Stimulated activated naive CD8-positive, alpha-beta T cell treated with anti-CD3 and anti-CD28 coated beads, Interleukin-15, Interleukin-2, amounts not matched to agents 100 ng/mL and 50 ng/mL, for 24 hours (primary cell): Measurements from ENCODE around the gene SNTG2.

ENCODE experiments used
- H3K27ac Mint-ChIP-seq: one replicate; pipeline ENCODE4 v1.8.0; 2021; ENCODE audit warnings: mild to moderate bottlenecking, mixed read lengths
- H3K27me3 Mint-ChIP-seq: one replicate; pipeline ENCODE4 v1.8.0; 2021; ENCODE audit warnings: mixed read lengths
- H3K36me3 Mint-ChIP-seq: one replicate; pipeline ENCODE4 v1.8.0; 2021; ENCODE audit warnings: low read depth, mixed read lengths
- H3K4me1 Mint-ChIP-seq: one replicate; pipeline ENCODE4 v1.8.0; 2021; ENCODE audit warnings: low read depth, mixed read lengths
- H3K4me3 Mint-ChIP-seq: one replicate; pipeline ENCODE4 v1.8.0; 2021; ENCODE audit warnings: mild to moderate bottlenecking, mixed read lengths
- H3K9me3 Mint-ChIP-seq: one replicate; pipeline ENCODE4 v1.8.0; 2021; ENCODE audit warnings: mixed read lengths

SNTG2 gene

DNA sequence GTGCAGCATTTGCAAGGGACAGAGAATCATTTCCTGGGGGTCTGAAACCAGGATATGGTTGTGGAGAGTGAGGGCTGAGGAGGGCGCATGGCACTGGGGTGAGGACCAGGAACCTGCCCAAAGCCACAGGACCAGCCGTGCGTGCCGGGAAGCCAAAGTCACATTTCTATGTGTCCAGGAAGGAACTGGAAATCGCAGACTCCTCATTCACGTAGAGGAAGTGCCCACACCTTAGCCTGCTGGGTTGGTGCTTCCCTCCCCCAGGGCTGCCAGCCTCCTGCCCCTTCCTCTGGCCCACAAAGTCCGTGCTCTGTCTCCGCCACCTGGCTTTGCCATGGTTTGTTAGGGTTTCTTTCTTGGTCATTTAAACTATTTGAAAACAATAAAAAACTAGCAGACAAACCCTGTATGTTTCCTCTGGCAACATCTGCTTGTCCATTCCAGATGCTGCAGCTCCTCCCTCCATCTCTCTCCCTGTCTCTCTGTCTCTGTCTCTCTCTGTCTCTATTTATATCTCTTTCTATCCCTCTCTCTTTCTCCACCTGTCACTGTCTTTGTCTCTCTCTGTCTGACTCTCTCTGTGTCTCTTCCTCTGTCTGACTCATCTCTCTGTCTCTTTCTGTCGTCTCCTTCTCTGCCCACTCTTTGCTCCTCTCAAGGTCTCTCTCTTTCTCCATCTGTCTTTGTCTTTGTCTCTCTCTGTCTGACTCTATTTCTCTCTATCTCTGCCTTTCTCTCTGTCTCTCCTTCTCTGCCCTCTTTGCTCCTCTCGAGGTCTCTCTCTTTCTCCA lies 299.4 kb downstream of the SNTG2 start:
- no peak overlapping the region for H3K27ac Mint-ChIP-seq
- H3K9me3 Mint-ChIP-seq = no peaks in the 10 kb centered on the region
- no peaks in the 10 kb centered on the region for H3K27me3 Mint-ChIP-seq
- no peaks in the 10 kb centered on the region for H3K36me3 Mint-ChIP-seq
- no peak overlapping the region for H3K4me3 Mint-ChIP-seq
- H3K4me1 Mint-ChIP-seq = peaks cover 12% of the 10 kb centered on the region

DNA sequence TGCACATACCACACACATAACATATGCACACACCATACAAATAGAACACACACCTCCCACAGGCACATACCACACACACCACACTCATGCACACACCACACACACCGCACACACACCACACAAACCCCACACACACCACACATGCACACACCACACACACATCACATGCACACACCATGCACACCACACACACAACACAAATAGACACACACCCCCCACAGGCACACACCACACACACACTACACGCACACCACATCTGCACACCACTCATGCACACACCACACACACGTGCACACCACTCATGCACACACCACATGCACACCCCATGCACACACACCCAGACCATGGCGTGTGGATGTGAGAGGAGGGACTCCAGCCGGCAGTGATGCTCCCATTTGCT lies 300.9 kb downstream of the SNTG2 start:
- H3K27me3 Mint-ChIP-seq = no peaks in the 10 kb centered on the region
- H3K27ac Mint-ChIP-seq = no peak overlapping the region
- no peaks in the 10 kb centered on the region for H3K36me3 Mint-ChIP-seq
- no peaks in the 10 kb centered on the region for H3K9me3 Mint-ChIP-seq
- H3K4me1 Mint-ChIP-seq = peaks cover 12% of the 10 kb centered on the region
- no peak overlapping the region for H3K4me3 Mint-ChIP-seq

DNA sequence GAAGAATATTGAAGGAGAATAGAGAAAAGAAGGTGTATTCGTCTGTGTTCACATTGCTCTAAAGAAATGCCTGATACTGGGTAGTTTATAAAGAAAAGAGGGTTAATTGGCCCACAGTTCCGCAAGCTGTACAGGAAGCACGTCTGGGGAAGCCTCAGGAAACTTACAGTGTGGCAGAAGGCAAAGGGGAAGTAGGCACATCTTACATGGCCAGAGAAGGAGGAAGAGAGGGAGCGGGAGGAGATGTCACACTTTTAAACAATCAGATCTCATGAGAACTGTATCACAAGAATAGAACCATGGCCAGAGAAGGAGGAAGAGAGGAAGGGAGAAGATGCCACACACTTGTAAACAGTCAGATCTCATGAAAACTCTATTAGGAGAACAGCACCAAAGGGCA lies 303.0 kb downstream of the SNTG2 start:
- Mint-ChIP-seq H3K9me3 (no peaks in the 10 kb centered on the region), H3K27ac (no peak overlapping the region), H3K4me1 (peaks cover 12% of the 10 kb centered on the region), H3K27me3 (no peaks in the 10 kb centered on the region), H3K4me3 (no peak overlapping the region), H3K36me3 (no peaks in the 10 kb centered on the region)

DNA sequence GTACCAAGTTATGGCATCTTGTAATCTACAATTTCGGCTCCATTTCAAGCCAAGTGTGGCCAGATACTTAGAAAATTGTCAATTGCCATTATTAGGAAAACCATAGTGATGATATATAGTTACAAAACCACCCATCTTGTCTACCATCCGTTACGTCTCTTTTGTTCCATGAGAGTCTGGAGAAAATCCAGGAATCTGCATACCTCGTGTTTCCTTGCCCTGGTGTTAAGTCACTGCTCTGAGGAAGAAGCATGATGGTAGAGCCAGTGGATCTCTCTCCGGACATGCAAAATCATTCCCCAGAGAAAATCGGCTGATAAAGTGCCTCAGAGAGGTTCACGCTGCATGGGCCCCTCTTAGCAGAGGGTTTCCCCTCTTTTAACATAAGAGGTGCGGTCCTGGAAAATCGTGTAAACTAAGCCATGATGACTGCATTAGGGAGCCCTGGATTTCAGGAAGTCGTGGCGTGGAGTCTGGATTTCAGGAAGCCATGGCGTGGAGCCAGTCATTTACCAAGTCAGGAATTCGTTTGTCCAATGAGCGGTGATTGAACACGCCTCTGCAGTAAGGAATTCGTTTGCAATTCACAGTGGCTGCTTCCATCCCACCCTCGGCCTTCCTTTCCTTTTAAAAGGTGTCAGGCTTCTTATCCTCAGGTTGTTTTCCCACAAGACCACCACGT lies 304.2 kb downstream of the SNTG2 start:
- Mint-ChIP-seq H3K9me3 (no peaks in the 10 kb centered on the region), H3K36me3 (no peaks in the 10 kb centered on the region), H3K27me3 (no peaks in the 10 kb centered on the region), H3K27ac (no peak overlapping the region), H3K4me3 (no peak overlapping the region), H3K4me1 (peaks cover 12% of the 10 kb centered on the region)

DNA sequence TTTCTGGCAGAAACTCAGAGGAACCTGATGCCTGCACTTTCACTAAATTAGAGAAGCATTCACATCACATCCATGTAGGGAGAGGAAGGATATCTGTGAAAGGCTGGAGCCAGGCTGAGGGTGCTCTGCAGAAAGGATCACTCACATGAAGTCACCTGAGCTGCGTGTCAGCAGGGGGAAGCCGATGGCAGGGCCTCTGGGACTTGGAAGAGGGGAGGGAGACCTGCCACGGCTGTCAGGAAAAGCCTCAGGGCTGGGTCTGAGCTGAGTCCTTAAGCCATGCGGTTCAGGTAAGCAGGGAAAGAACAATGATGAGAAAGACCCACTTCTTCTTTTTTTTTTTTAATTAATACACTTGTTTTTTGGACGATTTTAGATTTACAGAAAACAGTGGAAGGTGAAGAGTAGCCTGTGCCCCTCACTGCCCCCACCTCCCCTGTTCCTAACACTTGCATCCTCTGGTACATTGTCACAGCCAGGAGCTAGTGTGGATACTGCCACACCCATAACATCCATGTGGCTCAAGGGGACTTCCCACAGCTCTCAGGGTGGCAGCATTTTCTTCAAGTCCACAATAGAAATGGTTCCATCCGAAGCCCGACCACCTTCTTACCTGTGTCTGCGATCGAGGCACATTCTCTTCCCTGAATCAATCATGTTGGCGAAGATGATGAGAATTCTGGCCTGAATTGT lies 306.1 kb downstream of the SNTG2 start:
- Mint-ChIP-seq H3K4me1 (peaks cover 4% of the 10 kb centered on the region), H3K4me3 (no peak overlapping the region), H3K9me3 (no peaks in the 10 kb centered on the region), H3K27ac (no peak overlapping the region), H3K36me3 (no peaks in the 10 kb centered on the region), H3K27me3 (no peaks in the 10 kb centered on the region)

DNA sequence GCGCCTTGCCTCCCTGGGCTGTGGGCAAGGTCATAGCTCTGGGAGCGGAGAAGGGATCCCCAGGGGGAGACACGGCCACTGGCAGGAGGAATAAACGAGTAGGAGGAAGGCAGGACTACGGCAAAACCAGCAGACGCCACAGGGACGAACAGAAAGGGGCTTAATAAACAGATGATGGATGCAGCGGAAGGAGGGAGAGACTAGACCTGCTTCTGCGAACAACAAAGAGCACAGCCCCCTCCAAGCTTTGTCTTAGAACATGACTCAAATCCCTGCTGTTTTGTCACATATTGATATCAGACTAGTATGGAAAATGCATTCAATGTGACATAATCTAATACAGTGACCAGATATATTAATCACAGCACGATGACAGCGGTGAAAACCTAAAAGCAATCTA lies 306.7 kb downstream of the SNTG2 start:
- Mint-ChIP-seq H3K9me3 (no peaks in the 10 kb centered on the region), H3K27ac (no peak overlapping the region), H3K4me3 (no peak overlapping the region), H3K27me3 (no peaks in the 10 kb centered on the region), H3K36me3 (no peaks in the 10 kb centered on the region), H3K4me1 (peaks cover 4% of the 10 kb centered on the region)

DNA sequence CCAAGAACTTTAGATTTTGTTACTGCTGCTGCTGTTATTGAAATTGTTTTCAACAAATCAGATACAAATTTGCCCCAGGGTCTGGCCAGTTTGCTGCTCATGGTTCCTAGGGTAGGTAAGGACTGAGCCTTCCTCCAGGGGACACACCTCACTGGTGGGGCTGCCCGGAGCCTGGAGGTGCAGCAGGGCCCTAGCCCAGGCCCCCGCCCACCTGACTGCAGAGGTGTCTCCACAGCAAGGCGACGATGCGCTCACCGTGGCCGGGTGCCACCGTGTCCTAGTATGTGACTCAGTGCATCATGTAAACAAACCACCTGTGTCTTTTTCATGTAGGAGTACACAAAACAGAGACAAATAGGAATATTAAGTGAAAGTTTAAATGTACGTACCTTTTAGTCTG lies 309.1 kb downstream of the SNTG2 start:
- no peaks in the 10 kb centered on the region for H3K27me3 Mint-ChIP-seq

DNA sequence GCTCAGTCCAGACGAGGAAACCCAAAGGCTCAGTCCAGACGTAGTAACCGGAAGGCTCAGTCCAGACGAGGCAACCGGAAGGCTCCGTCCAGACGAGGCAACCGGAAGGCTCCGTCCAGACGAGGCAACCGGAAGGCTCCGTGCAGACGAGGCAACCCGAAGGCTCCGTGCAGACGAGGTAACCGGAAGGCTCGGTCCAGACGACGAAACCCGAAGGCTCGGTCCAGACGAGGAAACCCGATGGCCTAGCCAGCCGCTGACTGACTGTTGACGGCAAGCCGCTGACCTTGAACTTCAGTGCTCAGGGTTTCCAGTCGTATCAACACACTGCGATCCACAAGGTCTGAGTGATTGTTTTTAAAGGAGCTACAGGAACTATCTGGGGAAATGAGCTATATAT lies 312.0 kb downstream of the SNTG2 start:
- no peaks in the 10 kb centered on the region for H3K36me3 Mint-ChIP-seq
- no peaks in the 10 kb centered on the region for H3K4me1 Mint-ChIP-seq
- H3K27ac Mint-ChIP-seq = no peak overlapping the region
- no peaks in the 10 kb centered on the region for H3K9me3 Mint-ChIP-seq
- no peaks in the 10 kb centered on the region for H3K27me3 Mint-ChIP-seq
- no peak overlapping the region for H3K4me3 Mint-ChIP-seq

More for the DNA sequence above, 309.1 kb downstream of the SNTG2 start:
- Mint-ChIP-seq H3K4me1 (no peaks in the 10 kb centered on the region), H3K36me3 (no peaks in the 10 kb centered on the region), H3K27ac (no peak overlapping the region), H3K4me3 (no peak overlapping the region), H3K9me3 (no peaks in the 10 kb centered on the region)

DNA sequence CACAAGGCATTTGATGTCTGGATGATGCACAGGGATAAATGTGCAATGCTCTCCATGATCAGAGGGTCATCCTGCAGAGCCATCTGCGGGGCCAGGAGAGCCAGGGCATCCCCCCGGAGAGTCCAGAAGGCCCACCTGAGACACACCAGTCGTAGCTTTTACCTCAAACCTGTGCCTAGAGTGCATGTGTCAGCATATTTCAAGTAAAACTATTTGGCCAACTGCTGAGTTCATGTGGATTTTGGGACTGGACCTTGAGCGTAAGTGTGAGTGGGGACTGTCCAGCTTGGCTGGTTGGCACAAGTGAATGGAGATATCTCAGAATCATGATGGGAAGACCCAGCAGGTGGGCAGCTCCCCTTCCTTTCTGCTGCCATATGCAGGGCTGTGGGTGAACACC lies 314.8 kb downstream of the SNTG2 start:
- no peaks in the 10 kb centered on the region for H3K27me3 Mint-ChIP-seq
- H3K27ac Mint-ChIP-seq = no peak overlapping the region
- no peak overlapping the region for H3K4me3 Mint-ChIP-seq
- no peaks in the 10 kb centered on the region for H3K36me3 Mint-ChIP-seq
- no peaks in the 10 kb centered on the region for H3K9me3 Mint-ChIP-seq
- no peaks in the 10 kb centered on the region for H3K4me1 Mint-ChIP-seq

DNA sequence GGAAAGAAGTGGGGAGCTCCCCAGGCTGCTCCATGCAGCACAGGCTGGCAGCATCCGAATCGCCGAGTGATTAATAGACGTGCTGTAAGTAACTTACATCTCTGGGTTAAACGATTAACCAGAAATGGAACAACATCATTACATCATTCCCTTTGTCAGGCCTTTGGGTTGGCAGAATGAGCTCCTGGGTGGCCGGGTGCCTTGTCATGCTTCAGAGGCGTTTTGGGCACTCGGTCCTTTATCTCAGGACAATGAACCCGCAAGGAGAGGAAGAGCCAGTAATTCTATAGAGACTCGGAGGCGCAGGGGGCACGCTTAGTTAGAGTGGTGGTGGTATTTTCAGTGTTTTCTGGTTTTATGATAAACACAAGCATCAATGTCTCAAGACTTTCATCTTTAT lies 315.7 kb downstream of the SNTG2 start:
- no peaks in the 10 kb centered on the region for H3K9me3 Mint-ChIP-seq
- no peaks in the 10 kb centered on the region for H3K36me3 Mint-ChIP-seq
- H3K27me3 Mint-ChIP-seq = no peaks in the 10 kb centered on the region
- no peaks in the 10 kb centered on the region for H3K4me1 Mint-ChIP-seq
- H3K27ac Mint-ChIP-seq = no peak overlapping the region
- no peak overlapping the region for H3K4me3 Mint-ChIP-seq

DNA sequence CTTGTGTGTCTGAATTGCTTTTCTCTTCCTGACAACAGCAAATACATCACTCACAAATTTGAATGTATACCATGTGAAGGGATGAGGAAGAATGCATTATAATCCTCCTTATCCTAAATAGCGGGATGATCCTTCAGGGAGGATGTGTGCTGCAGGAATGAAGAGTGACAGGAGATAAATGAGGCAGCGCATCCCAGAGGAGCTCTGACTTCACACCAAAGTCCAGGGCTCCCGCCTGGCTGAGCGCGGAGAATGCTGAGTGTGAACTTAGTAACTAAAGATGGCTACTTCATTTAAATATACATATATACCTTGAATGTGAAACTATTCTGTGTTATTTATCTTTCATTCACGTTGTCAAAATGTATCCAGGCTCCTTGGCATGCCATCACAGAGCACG lies 317.4 kb downstream of the SNTG2 start:
- H3K36me3 Mint-ChIP-seq = no peaks in the 10 kb centered on the region
- H3K27ac Mint-ChIP-seq = no peak overlapping the region
- no peaks in the 10 kb centered on the region for H3K4me1 Mint-ChIP-seq
- H3K9me3 Mint-ChIP-seq = no peaks in the 10 kb centered on the region
- H3K4me3 Mint-ChIP-seq = no peak overlapping the region
- no peaks in the 10 kb centered on the region for H3K27me3 Mint-ChIP-seq

DNA sequence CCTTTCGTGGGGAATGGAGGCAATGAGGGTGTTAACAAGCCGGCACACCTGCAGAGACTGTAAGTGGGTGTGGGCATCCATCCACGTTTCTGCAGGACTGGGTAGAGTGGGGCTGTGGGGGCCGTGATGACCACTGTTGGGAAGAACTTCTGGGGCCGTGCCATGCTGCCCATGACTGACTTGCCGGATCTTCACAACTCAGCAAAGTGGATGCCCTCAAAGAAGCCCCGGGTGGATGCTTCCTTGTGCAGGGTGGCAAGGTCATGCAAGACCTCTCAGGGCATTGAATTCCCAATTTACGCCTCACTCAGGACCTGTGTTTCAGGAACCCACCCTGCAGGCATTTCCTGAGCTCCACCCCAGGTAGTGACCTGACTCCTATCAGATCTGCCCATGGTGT lies 319.2 kb downstream of the SNTG2 start:
- H3K4me1 Mint-ChIP-seq = no peaks in the 10 kb centered on the region
- H3K4me3 Mint-ChIP-seq = no peak overlapping the region
- no peaks in the 10 kb centered on the region for H3K27me3 Mint-ChIP-seq
- peaks cover 10% of the 10 kb centered on the region for H3K9me3 Mint-ChIP-seq
- no peaks in the 10 kb centered on the region for H3K36me3 Mint-ChIP-seq
- no peak overlapping the region for H3K27ac Mint-ChIP-seq

DNA sequence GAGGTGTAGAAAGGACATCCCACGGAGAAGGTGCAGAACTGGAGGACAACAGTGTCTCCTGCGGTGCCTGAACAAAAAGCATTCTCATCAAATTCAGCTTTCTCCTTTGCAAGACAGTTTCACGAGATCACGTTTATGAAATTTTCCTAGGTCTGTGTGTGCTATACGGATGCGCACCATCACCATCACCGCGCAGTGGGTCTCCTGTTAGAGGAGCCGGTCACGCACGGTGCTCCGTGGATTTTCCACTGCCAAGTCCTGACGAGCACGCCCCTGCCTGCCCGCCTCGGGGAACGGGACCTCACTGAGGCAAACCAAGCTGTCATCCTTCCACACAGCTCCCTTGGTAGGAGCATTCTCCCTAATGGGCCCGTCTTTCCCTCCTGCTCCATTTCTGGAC lies 322.2 kb downstream of the SNTG2 start:
- no peak overlapping the region for H3K4me3 Mint-ChIP-seq
- H3K27ac Mint-ChIP-seq = no peak overlapping the region
- peaks cover 16% of the 10 kb centered on the region for H3K9me3 Mint-ChIP-seq
- H3K36me3 Mint-ChIP-seq = no peaks in the 10 kb centered on the region
- no peaks in the 10 kb centered on the region for H3K27me3 Mint-ChIP-seq
- H3K4me1 Mint-ChIP-seq = no peaks in the 10 kb centered on the region

DNA sequence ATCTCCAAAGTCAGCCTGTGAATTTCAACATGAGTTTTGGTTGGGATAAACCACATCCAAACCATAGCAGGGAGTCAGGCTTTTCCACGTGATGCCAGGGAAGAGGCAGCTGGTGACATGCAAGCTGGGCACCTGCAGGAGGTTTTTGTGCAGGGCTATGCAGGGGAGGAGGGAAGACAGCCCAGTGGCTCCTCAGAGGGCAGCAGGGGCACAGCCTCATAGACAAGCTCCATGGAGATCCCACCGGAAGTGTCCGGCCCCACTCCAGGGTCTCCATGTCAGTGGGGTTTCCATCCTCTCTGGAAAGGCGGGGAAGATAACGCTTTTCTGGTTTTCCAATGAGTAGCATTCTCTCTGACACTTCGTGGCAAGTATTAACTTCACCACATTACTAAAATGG lies 327.0 kb downstream of the SNTG2 start:
- Mint-ChIP-seq H3K27me3 (no peaks in the 10 kb centered on the region), H3K4me1 (no peaks in the 10 kb centered on the region), H3K9me3 (peaks cover 16% of the 10 kb centered on the region), H3K27ac (no peak overlapping the region), H3K36me3 (no peaks in the 10 kb centered on the region), H3K4me3 (no peak overlapping the region)

DNA sequence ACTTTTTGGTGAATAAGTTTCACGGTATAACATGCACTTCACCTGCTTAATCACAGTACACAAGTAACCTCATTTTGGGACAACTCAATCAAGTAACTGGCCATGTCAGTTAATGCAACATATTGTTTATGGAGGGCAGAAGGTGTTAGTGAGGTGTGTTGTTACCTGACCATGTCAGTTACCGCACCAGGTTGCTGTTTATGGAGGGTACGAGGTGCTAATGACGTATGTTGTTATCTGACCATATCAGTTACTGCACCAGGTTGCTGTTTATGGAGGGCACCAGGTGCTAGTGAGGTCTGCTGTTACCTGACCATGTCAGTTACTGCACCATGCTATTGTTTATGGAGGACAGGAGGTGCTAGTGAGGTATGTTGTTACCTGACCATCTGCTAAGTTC lies 327.5 kb downstream of the SNTG2 start:
- Mint-ChIP-seq H3K27me3 (no peaks in the 10 kb centered on the region), H3K27ac (no peak overlapping the region), H3K4me3 (no peak overlapping the region), H3K36me3 (no peaks in the 10 kb centered on the region), H3K9me3 (peaks cover 16% of the 10 kb centered on the region), H3K4me1 (no peaks in the 10 kb centered on the region)
